Prostate gland (tissue), 2 donors: ENCODE data around the gene PCK1.

ENCODE experiments used
- POLR2A ChIP-seq: fragments of 450-650 bp; IDR thresholded peaks from one replicate; pipeline ENCODE4 v1.6.1; 2016; ENCODE audit warnings: antibody characterized with exemption, mild to moderate bottlenecking
- POLR2AphosphoS5 ChIP-seq: sonication (generic); formaldehyde crosslinking; IDR thresholded peaks from one replicate; pipeline ENCODE4 v1.6.1; 2017; ENCODE audit warnings: antibody characterized with exemption
- TF ChIP-seq, protein P1 (sequence below), 4 experiments: fragments of 200-600 bp in 2 of 4; fragments of 450-650 bp in 2 of 4; sonication (generic) in 2 of 4; IDR thresholded peaks; 1 replicate in 3 of 4; 2 replicates in 1 of 4; pipeline ENCODE4 v1.5.1; 2016 to 2019; ENCODE audit warnings: antibody characterized with exemption in 4 of 4, mild to moderate bottlenecking in 2 of 4, moderate library complexity in 2 of 4

GRCh38 chr20:57582432-57583288, 21.8 kb downstream of the PCK1 start:
- TF ChIP-seq POLR2A (no peak), POLR2AphosphoS5 (peak; percentile 49)
- TF ChIP-seq, protein P1, sequence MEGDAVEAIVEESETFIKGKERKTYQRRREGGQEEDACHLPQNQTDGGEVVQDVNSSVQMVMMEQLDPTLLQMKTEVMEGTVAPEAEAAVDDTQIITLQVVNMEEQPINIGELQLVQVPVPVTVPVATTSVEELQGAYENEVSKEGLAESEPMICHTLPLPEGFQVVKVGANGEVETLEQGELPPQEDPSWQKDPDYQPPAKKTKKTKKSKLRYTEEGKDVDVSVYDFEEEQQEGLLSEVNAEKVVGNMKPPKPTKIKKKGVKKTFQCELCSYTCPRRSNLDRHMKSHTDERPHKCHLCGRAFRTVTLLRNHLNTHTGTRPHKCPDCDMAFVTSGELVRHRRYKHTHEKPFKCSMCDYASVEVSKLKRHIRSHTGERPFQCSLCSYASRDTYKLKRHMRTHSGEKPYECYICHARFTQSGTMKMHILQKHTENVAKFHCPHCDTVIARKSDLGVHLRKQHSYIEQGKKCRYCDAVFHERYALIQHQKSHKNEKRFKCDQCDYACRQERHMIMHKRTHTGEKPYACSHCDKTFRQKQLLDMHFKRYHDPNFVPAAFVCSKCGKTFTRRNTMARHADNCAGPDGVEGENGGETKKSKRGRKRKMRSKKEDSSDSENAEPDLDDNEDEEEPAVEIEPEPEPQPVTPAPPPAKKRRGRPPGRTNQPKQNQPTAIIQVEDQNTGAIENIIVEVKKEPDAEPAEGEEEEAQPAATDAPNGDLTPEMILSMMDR (IDR thresholded peaks at IDR 0.05): no peak
